Measurements from ENCODE around the gene PITX3.

Gene PITX3

GRCh38 chr10:102241444-102242117 lies at the start of gene PITX3:
TSS of gene PITX3 (minus strand) at chr10:102241512. CDS start at chr10:102232080, 9,432 bp downstream.
- DNase-seq (ENCODE audit: low read depth) = peak; percentile 13

- DNase-seq (ENCODE audit: low read depth) = no peak
Observed at GRCh38 chr10:102289840-102290239, 48.5 kb upstream of the PITX3 start.

GRCh38 chr10:102289356-102289755 lies 48.0 kb upstream of the PITX3 start:
- DNase-seq (ENCODE audit: low read depth) = no peak

GRCh38 chr10:102287991-102288390 lies 46.7 kb upstream of the PITX3 start:
- no peak for DNase-seq (ENCODE audit: low read depth)

- DNase-seq (ENCODE audit: low read depth) = no peak
Observed at GRCh38 chr10:102287538-102287937, 46.2 kb upstream of the PITX3 start.

- no peak for DNase-seq (ENCODE audit: low read depth)
Observed at GRCh38 chr10:102286216-102286615, 44.9 kb upstream of the PITX3 start.

- DNase-seq (ENCODE audit: low read depth) = no peak
Observed at GRCh38 chr10:102285133-102285532, 43.8 kb upstream of the PITX3 start.

- DNase-seq (ENCODE audit: low read depth) = no peak
Observed at GRCh38 chr10:102284531-102284930, 43.2 kb upstream of the PITX3 start.

- DNase-seq (ENCODE audit: low read depth) = no peak
Observed at GRCh38 chr10:102283890-102284289, 42.6 kb upstream of the PITX3 start.

GRCh38 chr10:102283488-102283887 lies 42.2 kb upstream of the PITX3 start:
- DNase-seq (ENCODE audit: low read depth) = no peak

- no peak for DNase-seq (ENCODE audit: low read depth)
Observed at GRCh38 chr10:102281102-102281487, 39.8 kb upstream of the PITX3 start.

- no peak for DNase-seq (ENCODE audit: low read depth)
Observed at GRCh38 chr10:102280397-102281101, 39.2 kb upstream of the PITX3 start.

- no peak for DNase-seq (ENCODE audit: low read depth)
Observed at GRCh38 chr10:102279104-102279503, 37.8 kb upstream of the PITX3 start.

GRCh38 chr10:102275343-102275742 lies 34.0 kb upstream of the PITX3 start:
- DNase-seq (ENCODE audit: low read depth) = no peak

- DNase-seq (ENCODE audit: low read depth) = no peak
Observed at GRCh38 chr10:102274062-102274461, 32.8 kb upstream of the PITX3 start.

- peak; percentile 20 for DNase-seq (ENCODE audit: low read depth)
Observed at GRCh38 chr10:102269017-102269416, 27.7 kb upstream of the PITX3 start.

GRCh38 chr10:102268375-102268888 lies 27.1 kb upstream of the PITX3 start:
- DNase-seq (ENCODE audit: low read depth) = peak; percentile 24

GRCh38 chr10:102267748-102268147 lies 26.4 kb upstream of the PITX3 start:
- DNase-seq (ENCODE audit: low read depth) = peak; percentile 44

- DNase-seq (ENCODE audit: low read depth) = no peak
Observed at GRCh38 chr10:102266670-102267069, 25.4 kb upstream of the PITX3 start.

- DNase-seq (ENCODE audit: low read depth) = no peak
Observed at GRCh38 chr10:102264371-102264770, 23.1 kb upstream of the PITX3 start.

- DNase-seq (ENCODE audit: low read depth) = no peak
Observed at GRCh38 chr10:102262744-102263370, 21.5 kb upstream of the PITX3 start.

GRCh38 chr10:102261842-102262241 lies 20.5 kb upstream of the PITX3 start:
- DNase-seq (ENCODE audit: low read depth) = no peak

GRCh38 chr10:102261196-102261595 lies 19.9 kb upstream of the PITX3 start:
- DNase-seq (ENCODE audit: low read depth) = no peak

Data from GM04503 (cell line).